ENCODE data around the gene DDX21.
"Not testable (repeated sequence)": the region's sequence is repeated elsewhere in the genome, so short reads cannot be mapped to it uniquely, and the experiment has no call there.

DDX21 gene

DNA sequence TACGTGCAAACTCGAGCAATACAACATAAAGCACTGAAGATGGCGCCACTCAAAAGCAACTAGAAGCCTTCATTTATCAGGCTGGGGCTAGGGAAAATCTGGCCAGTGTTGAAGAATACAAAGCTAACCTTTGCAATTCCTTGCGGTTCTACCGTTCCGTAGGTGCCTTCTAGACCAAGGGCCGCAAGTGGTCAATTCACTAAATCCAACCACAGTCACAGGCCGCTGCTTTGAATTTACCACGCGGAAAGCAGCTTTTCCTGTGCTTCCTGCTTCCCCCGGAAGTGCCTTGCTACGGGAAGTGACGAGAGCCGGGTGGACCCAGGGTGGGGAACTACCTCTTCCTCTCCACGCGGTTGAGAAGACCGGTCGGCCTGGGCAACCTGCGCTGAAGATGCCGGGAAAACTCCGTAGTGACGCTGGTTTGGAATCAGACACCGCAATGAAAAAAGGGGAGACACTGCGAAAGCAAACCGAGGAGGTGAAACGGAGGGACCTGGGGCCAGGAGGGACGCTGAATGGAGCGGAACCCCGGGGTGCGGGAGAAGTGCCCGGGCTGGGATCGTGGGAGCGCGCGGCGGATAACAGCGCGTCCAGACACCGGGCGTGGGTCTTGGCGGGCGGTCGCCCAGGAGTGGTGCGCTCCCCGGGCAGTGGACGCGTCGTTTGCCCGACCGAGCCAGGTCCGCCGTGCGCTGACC, at the start of gene DDX21:
Gene DDX21, plus strand, starts transcription at position 339 of the 701 bp plus-strand sequence. Its CDS starts 56 bp downstream, at position 395.
- TF ChIP-seq CTCF (conservative IDR thresholded peaks at IDR 0.05; ENCODE audit: low read length), result peak; percentile 72
- peak within 1 kb of the TSS; percentile 98 for H3K4me3 ChIP-seq (ENCODE audit: low read length)
- peak; percentile 89 for DNase-seq (ENCODE audit: low read depth)

- no peak for TF ChIP-seq CTCF (conservative IDR thresholded peaks at IDR 0.05; ENCODE audit: low read length)
- no peak for DNase-seq (ENCODE audit: low read depth)
Measured at GRCh38 chr10:68924593-68924992, 31.4 kb upstream of the DDX21 start.

DNA sequence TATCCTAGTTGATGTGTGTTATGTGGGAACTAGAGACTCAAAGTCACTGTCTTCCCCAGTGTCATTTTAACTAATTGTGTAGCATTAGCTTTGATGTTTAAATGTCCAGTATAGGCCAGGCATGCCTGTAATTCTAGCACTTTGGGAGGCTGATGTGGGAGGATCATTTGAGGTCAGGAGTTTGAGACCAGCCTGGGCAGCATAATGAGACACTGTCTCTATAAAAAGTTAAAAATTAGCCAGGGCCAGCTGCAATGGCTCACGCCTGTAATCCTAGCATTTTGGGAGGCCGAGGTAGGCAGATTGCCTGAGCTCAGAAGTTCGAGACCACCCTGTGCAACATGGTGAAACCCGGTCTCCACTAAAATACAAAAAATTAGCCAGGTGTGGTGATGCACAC, 30.5 kb upstream of the DDX21 start:
- TF ChIP-seq CTCF (conservative IDR thresholded peaks at IDR 0.05; ENCODE audit: low read length), result no peak
- DNase-seq (ENCODE audit: low read depth), result no peak
- no peak overlapping the region for H3K4me3 ChIP-seq (ENCODE audit: low read length)

More at GRCh38 chr10:68924593-68924992, 31.4 kb upstream of the DDX21 start:
- no peak overlapping the region for H3K4me3 ChIP-seq (ENCODE audit: low read length)

DNA sequence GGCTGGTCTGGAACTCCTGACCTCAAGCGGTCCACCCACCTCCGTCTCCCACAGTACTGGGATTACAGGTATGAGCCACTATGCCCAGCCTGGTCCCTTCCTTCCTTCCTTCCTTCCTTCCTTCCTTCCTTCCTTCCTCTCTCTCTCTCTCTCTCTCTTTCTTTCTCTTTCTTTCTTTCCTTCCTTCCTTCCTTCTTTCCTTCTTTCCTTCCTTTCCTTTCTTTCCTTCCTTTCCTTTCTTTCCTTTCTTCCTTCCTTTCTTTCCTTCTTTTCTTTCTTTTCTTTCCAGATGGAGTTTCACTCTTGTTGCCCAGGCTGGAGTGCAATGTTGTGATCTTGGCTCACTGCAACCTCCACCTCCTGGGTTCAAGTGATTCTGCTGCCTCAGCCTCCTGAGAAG, 26.8 kb upstream of the DDX21 start:
- not testable (repeated sequence) for DNase-seq (ENCODE audit: low read depth); H3K4me3 ChIP-seq (ENCODE audit: low read length)

DNA sequence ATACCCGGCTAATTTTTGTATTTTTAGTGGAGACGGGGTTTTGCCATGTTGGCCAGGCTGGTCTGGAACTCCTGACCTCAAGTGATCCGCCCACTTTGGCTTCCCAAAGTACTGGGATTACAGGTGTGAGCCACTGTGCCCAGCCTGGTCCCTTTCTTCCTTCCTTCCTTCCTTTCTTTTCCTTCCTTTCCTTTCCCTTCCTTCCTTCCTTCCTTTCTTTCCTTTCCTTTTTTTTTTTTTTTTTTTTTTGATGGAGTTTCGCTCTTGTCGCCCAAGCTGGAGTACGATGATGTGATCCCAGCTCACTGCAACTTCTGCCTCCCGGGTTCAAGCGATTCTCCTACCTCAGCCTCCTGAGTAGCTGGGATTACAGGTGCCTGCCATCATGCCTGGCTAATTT, 26.1 kb upstream of the DDX21 start:
- DNase-seq (ENCODE audit: low read depth); H3K4me3 ChIP-seq (ENCODE audit: low read length): not testable (repeated sequence)

GRCh38 chr10:68932860-68933259, 23.1 kb upstream of the DDX21 start:
- DNase-seq (ENCODE audit: low read depth); H3K4me3 ChIP-seq (ENCODE audit: low read length): not testable (repeated sequence)

GRCh38 chr10:68934994-68935393, 21.0 kb upstream of the DDX21 start:
- DNase-seq (ENCODE audit: low read depth), result no peak
- no peak for TF ChIP-seq CTCF (conservative IDR thresholded peaks at IDR 0.05; ENCODE audit: low read length)
- no peak overlapping the region for H3K4me3 ChIP-seq (ENCODE audit: low read length)

- no peak for TF ChIP-seq CTCF (conservative IDR thresholded peaks at IDR 0.05; ENCODE audit: low read length)
- peak; percentile 8 for DNase-seq (ENCODE audit: low read depth)
- H3K4me3 ChIP-seq (ENCODE audit: low read length), result no peak overlapping the region
Measured at GRCh38 chr10:68938117-68938516, 17.9 kb upstream of the DDX21 start.

GRCh38 chr10:68938884-68939283, 17.1 kb upstream of the DDX21 start:
- no peak overlapping the region for H3K4me3 ChIP-seq (ENCODE audit: low read length)
- no peak for TF ChIP-seq CTCF (conservative IDR thresholded peaks at IDR 0.05; ENCODE audit: low read length)
- no peak for DNase-seq (ENCODE audit: low read depth)

DNA sequence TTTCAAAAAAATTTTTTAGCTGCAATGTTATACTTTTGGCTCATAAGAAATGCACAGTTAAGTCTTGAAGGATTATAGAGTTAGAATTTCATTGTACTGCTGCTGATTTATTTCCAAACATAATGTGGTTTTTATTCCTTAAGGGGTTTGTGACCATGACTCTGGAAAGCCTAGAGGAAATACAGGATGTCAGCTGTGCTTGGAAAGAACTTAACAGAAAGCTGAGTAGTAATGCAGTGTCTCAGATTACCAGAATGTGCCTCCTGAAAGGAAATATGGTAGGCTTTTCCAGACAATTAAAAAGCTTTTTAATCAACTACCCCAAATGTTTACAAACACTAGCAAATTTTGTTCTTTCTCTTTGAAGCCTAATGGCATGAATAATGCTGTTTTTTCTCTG, 15.1 kb upstream of the DDX21 start:
- not testable (repeated sequence) for H3K4me3 ChIP-seq (ENCODE audit: low read length); DNase-seq (ENCODE audit: low read depth)
